ENCODE results near the gene ATF5. TPM values are rescaled to one million over a fixed set of nuclear protein-coding genes. Genes with fewer than 3 reads are reported as not detected.

Gene ATF5, protein sequence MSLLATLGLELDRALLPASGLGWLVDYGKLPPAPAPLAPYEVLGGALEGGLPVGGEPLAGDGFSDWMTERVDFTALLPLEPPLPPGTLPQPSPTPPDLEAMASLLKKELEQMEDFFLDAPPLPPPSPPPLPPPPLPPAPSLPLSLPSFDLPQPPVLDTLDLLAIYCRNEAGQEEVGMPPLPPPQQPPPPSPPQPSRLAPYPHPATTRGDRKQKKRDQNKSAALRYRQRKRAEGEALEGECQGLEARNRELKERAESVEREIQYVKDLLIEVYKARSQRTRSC
- polyA plus RNA-seq (2013, experiment 1 of 2): 35.5 TPM
- polyA plus RNA-seq (2013, experiment 2 of 2): 36.1 TPM

DNA sequence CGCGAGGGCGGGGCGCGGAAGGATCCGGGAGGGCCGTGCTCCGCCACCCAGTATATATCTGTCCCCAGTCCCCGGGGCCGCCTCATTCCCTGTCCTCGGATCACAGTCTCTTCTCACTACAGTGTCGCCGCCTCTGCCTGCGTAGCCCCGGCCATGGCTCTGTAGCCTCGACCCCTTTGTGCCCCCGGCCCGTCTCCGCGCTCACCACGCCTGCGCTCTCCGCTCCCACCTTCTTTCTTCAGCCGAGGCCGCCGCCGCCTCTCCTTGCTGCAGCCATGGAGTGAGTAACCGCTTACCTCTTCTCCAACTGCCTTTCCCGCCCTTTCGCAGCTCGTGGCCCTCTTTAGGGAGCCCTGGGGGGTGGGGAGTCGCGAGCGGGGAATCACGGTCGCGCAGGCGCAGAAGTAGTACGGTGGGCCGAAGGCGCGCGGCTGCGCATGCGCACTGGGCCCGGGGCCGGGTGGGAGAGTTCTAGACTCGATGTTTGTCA, at the start of gene ATF5, which contains the start of gene NUP62:
TSS of gene ATF5 (plus strand) at position 85 of the 490 bp plus-strand sequence. CDS start 1,646 bp downstream, outside the sequence.
TSS of gene NUP62 (minus strand) at position 384 of the 490 bp plus-strand sequence. CDS start 19,697 bp downstream, outside the sequence.
- Histone ChIP-seq H3K23ac (ENCODE audit: low read length) (peak within 1 kb of the TSS; percentile 98), H2BK5ac (ENCODE audit: low read length) (peak within 1 kb of the TSS; percentile 97), H3K4me2 (ENCODE audit: low read length) (peak within 1 kb of the TSS; percentile 98), H3K18ac (ENCODE audit: low read length) (peak within 1 kb of the TSS; percentile 81), H3K27me3 (ENCODE audit: insufficient read depth, low read length, poor library complexity) (no peaks in the 10 kb centered on the region), H2BK15ac (replicated peaks; ENCODE audit: low read depth) (no peak within 1 kb of the TSS), H3K9ac (ENCODE audit: low read length) (peak within 1 kb of the TSS; percentile 100), H2BK120ac (ENCODE audit: low read depth, low read length) (no peak within 1 kb of the TSS), H3K27ac (ENCODE audit: low read depth, low read length) (peak within 1 kb of the TSS; percentile 93), H2AK5ac (ENCODE audit: low read length) (peak within 1 kb of the TSS; percentile 90), H4K8ac (ENCODE audit: low read depth, low read length) (no peak within 1 kb of the TSS), H4K5ac (ENCODE audit: low read length) (no peak within 1 kb of the TSS), H3K79me2 (ENCODE audit: control insufficient read depth, insufficient read depth, low read length) (peaks cover 39% of the 10 kb centered on the region), H3K79me1 (ENCODE audit: low read length) (peaks cover 18% of the 10 kb centered on the region), H3K4me1 (ENCODE audit: control insufficient read depth, low read depth, low read length) (peaks cover 7% of the 10 kb centered on the region), H3K56ac (ENCODE audit: low read length) (peak within 1 kb of the TSS; percentile 100), H3K4me3 (ENCODE audit: low read length) (peak within 1 kb of the TSS; percentile 84), H3K4ac (ENCODE audit: low read depth, low read length) (peak within 1 kb of the TSS; percentile 96), H3K36me3 (ENCODE audit: control insufficient read depth, insufficient read depth, low read length) (peaks cover 12% of the 10 kb centered on the region)
- peak; percentile 92 for DNase-seq
- no CpG with 5 or more reads among the region's 48 CpGs for WGBS (ENCODE audit: extremely low coverage, insufficient coverage, low lambda C conversion rate)

DNA sequence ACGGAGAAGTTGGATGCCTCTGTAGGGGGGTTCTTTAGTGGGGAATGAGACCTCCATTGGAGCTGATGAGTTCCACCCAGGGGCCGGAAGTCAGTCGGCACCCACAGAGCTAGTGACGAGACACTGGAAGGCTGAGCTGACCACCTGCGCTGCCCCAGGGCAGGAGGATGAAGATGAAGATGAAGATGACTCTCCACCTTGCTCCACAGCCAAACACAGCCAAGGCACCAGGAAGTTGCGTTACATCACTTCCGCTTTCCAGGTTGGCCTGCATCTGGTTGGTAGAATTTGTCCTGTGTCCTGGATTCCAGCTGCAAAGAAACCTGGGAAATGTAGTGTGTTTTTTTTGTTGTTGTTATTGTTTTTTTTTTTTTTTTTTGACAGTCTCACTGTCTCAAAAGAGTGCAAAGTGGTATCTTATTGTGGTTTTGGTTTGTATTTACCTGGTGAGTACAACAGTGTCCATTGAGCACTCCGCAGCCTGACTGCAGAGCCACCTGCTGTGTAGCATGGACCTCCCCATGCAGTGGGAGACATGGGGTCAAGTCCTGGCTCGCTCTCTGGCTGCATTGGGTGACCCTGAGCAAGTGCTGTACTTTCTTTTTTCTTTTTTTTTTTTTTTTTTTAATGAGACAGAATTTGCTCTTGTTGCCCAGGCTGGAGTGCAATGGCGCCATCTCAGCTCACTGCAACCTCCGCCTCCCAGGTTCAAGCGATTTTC, 49.6 kb upstream of the ATF5 start:
- H3K4me1 ChIP-seq (ENCODE audit: control insufficient read depth, low read depth, low read length): peaks cover 4% of the 10 kb centered on the region
- H3K4me3 ChIP-seq (ENCODE audit: low read length): no peak overlapping the region
- H3K79me1 ChIP-seq (ENCODE audit: low read length): peaks cover 14% of the 10 kb centered on the region
- no peaks in the 10 kb centered on the region for H3K27me3 ChIP-seq (ENCODE audit: insufficient read depth, low read length, poor library complexity)
- H3K56ac ChIP-seq (ENCODE audit: low read length): no peak overlapping the region
- peaks cover 14% of the 10 kb centered on the region for H3K79me2 ChIP-seq (ENCODE audit: control insufficient read depth, insufficient read depth, low read length)
- no peak overlapping the region for H4K5ac ChIP-seq (ENCODE audit: low read length)
- H2BK15ac ChIP-seq (replicated peaks; ENCODE audit: low read depth): no peak overlapping the region
- no peak overlapping the region for H3K27ac ChIP-seq (ENCODE audit: low read depth, low read length)
- H3K18ac ChIP-seq (ENCODE audit: low read length): no peak overlapping the region
- no peak overlapping the region for H3K9ac ChIP-seq (ENCODE audit: low read length)
- no peak overlapping the region for H2BK120ac ChIP-seq (ENCODE audit: low read depth, low read length)
- no peak overlapping the region for H3K23ac ChIP-seq (ENCODE audit: low read length)
- no peak overlapping the region for H2AK5ac ChIP-seq (ENCODE audit: low read length)
- no peak overlapping the region for H3K4ac ChIP-seq (ENCODE audit: low read depth, low read length)
- peak; percentile 57 for DNase-seq
- WGBS (ENCODE audit: extremely low coverage, insufficient coverage, low lambda C conversion rate): no CpG with 5 or more reads among the region's 12 CpGs
- no peak overlapping the region for H4K8ac ChIP-seq (ENCODE audit: low read depth, low read length)
- H3K36me3 ChIP-seq (ENCODE audit: control insufficient read depth, insufficient read depth, low read length): peaks cover 4% of the 10 kb centered on the region
- no peak overlapping the region for H3K4me2 ChIP-seq (ENCODE audit: low read length)
- H2BK5ac ChIP-seq (ENCODE audit: low read length): no peak overlapping the region

DNA sequence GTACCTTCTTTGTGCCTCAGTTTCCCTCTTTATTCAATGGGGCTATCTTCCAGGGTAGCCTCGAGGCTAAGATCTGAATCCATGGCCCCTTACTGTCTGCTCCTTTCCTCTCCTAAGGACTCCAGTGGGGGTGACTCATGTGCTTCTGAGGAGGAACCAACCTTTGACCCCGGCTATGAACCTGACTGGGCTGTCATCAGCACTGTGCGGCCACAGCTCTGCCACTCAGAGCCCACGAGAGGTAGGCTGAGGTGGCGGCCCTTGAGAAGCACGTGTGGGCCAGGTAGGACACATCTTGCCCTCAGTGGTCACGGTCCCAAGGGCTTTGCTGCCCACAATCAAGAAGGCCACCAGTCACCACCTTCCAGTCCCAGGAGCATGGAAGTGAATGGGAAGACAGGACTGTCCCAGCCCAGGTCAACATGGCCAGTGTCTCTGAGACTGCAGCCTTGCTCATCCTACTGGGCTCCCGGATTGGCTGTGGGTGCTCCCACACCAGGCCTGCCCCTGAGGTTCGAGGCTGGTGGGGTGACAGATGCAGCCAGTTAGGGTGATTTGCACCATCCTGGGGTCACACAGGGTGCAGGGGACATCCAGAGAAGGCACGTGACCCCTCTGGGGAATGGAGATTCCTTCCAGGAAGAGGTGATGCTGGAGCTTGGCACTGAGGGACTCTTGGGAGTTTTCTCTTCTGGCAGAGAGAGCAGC, 48.7 kb upstream of the ATF5 start:
- Histone ChIP-seq H4K8ac (ENCODE audit: low read depth, low read length) (no peak overlapping the region), H3K4me3 (ENCODE audit: low read length) (no peak overlapping the region), H3K4me2 (ENCODE audit: low read length) (no peak overlapping the region), H3K9ac (ENCODE audit: low read length) (no peak overlapping the region), H3K56ac (ENCODE audit: low read length) (no peak overlapping the region), H2AK5ac (ENCODE audit: low read length) (no peak overlapping the region), H3K36me3 (ENCODE audit: control insufficient read depth, insufficient read depth, low read length) (peaks cover 4% of the 10 kb centered on the region), H3K27me3 (ENCODE audit: insufficient read depth, low read length, poor library complexity) (no peaks in the 10 kb centered on the region), H4K5ac (ENCODE audit: low read length) (no peak overlapping the region), H3K23ac (ENCODE audit: low read length) (no peak overlapping the region), H2BK120ac (ENCODE audit: low read depth, low read length) (no peak overlapping the region), H2BK15ac (replicated peaks; ENCODE audit: low read depth) (no peak overlapping the region), H3K4me1 (ENCODE audit: control insufficient read depth, low read depth, low read length) (peaks cover 4% of the 10 kb centered on the region), H3K4ac (ENCODE audit: low read depth, low read length) (no peak overlapping the region), H3K18ac (ENCODE audit: low read length) (no peak overlapping the region), H3K79me2 (ENCODE audit: control insufficient read depth, insufficient read depth, low read length) (peaks cover 8% of the 10 kb centered on the region), H2BK5ac (ENCODE audit: low read length) (no peak overlapping the region), H3K79me1 (ENCODE audit: low read length) (peaks cover 12% of the 10 kb centered on the region), H3K27ac (ENCODE audit: low read depth, low read length) (no peak overlapping the region)
- WGBS (ENCODE audit: extremely low coverage, insufficient coverage, low lambda C conversion rate): no CpG with 5 or more reads among the region's 10 CpGs
- DNase-seq: no peak

DNA sequence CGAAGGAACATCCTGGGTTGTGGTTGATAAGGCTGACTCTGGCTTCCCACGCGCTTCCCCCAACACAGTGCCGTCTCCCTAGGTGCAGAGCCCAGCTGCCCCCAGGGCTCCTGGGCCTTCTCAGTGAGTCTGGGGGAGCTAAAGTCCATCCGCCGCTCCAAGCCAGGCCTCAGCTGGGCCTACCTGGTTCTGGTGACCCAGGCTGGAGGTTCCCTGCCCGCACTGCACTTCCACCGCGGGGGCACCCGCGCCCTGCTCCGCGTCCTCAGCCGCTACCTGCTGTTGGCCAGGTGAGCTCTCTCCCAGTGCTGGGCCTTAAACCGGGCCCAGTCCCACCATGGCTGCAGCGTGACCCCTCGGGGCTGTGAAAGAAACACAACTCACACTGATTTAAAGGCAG, 47.8 kb upstream of the ATF5 start:
- H3K4ac ChIP-seq (ENCODE audit: low read depth, low read length): no peak overlapping the region
- no peak overlapping the region for H2BK5ac ChIP-seq (ENCODE audit: low read length)
- no peak overlapping the region for H3K4me3 ChIP-seq (ENCODE audit: low read length)
- no peaks in the 10 kb centered on the region for H3K27me3 ChIP-seq (ENCODE audit: insufficient read depth, low read length, poor library complexity)
- no peak for DNase-seq
- H3K79me2 ChIP-seq (ENCODE audit: control insufficient read depth, insufficient read depth, low read length): peaks cover 2% of the 10 kb centered on the region
- WGBS (ENCODE audit: extremely low coverage, insufficient coverage, low lambda C conversion rate): no CpG with 5 or more reads among the region's 17 CpGs
- H4K5ac ChIP-seq (ENCODE audit: low read length): no peak overlapping the region
- no peak overlapping the region for H3K27ac ChIP-seq (ENCODE audit: low read depth, low read length)
- H3K56ac ChIP-seq (ENCODE audit: low read length): no peak overlapping the region
- no peak overlapping the region for H4K8ac ChIP-seq (ENCODE audit: low read depth, low read length)
- H2BK15ac ChIP-seq (replicated peaks; ENCODE audit: low read depth): no peak overlapping the region
- no peak overlapping the region for H2BK120ac ChIP-seq (ENCODE audit: low read depth, low read length)
- peaks cover 10% of the 10 kb centered on the region for H3K79me1 ChIP-seq (ENCODE audit: low read length)
- H3K18ac ChIP-seq (ENCODE audit: low read length): no peak overlapping the region
- peaks cover 4% of the 10 kb centered on the region for H3K4me1 ChIP-seq (ENCODE audit: control insufficient read depth, low read depth, low read length)
- no peak overlapping the region for H3K4me2 ChIP-seq (ENCODE audit: low read length)
- no peak overlapping the region for H2AK5ac ChIP-seq (ENCODE audit: low read length)
- peaks cover 4% of the 10 kb centered on the region for H3K36me3 ChIP-seq (ENCODE audit: control insufficient read depth, insufficient read depth, low read length)
- H3K23ac ChIP-seq (ENCODE audit: low read length): no peak overlapping the region
- H3K9ac ChIP-seq (ENCODE audit: low read length): no peak overlapping the region

DNA sequence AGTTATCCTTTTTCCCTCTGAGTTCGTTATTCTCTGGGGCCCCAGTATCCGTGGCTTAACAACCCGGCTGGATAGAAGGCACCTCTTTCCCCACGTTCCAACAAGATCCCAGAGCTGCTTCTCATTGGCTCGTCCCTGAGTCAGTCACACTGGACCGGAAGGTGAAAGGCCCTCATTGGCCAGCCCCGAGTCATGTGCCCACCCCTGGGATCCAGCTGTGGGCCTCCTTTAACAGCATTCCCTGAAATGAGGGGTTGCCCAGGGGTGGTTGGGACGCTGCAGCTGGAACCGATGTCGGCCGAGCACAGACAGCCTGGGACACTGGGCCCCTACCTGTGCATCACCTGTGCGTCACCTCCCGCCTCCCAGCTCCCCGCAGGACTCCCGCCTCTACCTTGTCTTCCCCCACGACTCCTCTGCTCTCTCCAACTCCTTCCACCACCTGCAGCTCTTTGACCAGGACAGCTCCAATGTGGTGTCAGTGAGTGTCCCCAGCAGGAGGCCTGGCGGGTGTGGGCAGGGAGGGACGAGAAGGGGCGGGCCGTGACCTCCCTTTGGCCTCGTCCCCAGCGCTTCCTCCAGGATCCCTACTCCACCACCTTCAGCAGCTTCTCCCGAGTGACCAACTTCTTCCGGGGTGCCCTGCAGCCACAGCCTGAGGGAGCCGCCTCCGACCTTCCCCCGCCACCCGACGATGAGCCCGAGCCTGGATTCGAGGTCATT, 47.2 kb upstream of the ATF5 start:
- Histone ChIP-seq H2BK5ac (ENCODE audit: low read length) (no peak overlapping the region), H3K36me3 (ENCODE audit: control insufficient read depth, insufficient read depth, low read length) (peaks cover 4% of the 10 kb centered on the region), H3K9ac (ENCODE audit: low read length) (no peak overlapping the region), H2AK5ac (ENCODE audit: low read length) (no peak overlapping the region), H3K56ac (ENCODE audit: low read length) (no peak overlapping the region), H3K4ac (ENCODE audit: low read depth, low read length) (no peak overlapping the region), H3K4me3 (ENCODE audit: low read length) (no peak overlapping the region), H3K27ac (ENCODE audit: low read depth, low read length) (no peak overlapping the region), H2BK120ac (ENCODE audit: low read depth, low read length) (no peak overlapping the region), H4K5ac (ENCODE audit: low read length) (no peak overlapping the region), H2BK15ac (replicated peaks; ENCODE audit: low read depth) (no peak overlapping the region), H3K4me2 (ENCODE audit: low read length) (no peak overlapping the region), H3K23ac (ENCODE audit: low read length) (no peak overlapping the region), H3K79me1 (ENCODE audit: low read length) (peaks cover 10% of the 10 kb centered on the region), H4K8ac (ENCODE audit: low read depth, low read length) (no peak overlapping the region), H3K18ac (ENCODE audit: low read length) (no peak overlapping the region), H3K79me2 (ENCODE audit: control insufficient read depth, insufficient read depth, low read length) (peaks cover 2% of the 10 kb centered on the region), H3K27me3 (ENCODE audit: insufficient read depth, low read length, poor library complexity) (no peaks in the 10 kb centered on the region), H3K4me1 (ENCODE audit: control insufficient read depth, low read depth, low read length) (peaks cover 4% of the 10 kb centered on the region)
- WGBS (ENCODE audit: extremely low coverage, insufficient coverage, low lambda C conversion rate): no CpG with 5 or more reads among the region's 31 CpGs
- peak; percentile 66 for DNase-seq

All from mesendoderm (in vitro differentiated cells).